Activated CD4-positive, alpha-beta T cell treated with anti-CD3 and anti-CD28 coated beads, Interleukin-10, Interleukin-2, amounts not matched to agents 100 ng/mL and 50 ng/mL, durations not matched to agents 16 hours and 8 hours (primary cell): ENCODE data around the gene CADM1.

ENCODE experiments used
- DNase-seq: peaks from one replicate; pipeline ENCODE4 v3.0.0-alpha.2; 2020

CADM1 gene

GRCh38 chr11:115199481-115200069 is 304.6 kb downstream of the CADM1 start:
- no peak for DNase-seq

DNA sequence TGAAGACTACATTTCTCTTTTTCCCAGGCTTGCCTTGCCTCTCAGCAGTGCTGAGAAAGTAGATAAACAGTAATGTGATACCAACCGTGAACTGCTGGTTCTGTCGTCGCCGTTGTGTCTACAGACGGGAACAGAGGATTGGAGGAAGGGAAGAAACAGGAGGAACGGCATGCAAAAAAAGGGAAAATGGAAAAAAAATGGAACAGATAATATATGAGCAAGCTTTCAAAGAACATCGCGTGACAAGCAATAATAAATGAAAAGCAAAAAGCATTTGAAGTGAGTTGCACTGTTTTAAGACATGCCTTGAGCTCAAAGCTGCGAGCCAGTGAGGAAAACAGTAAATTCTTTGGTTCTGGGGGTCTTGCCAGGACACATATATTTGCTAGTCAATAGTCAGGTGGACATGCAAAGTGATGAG is 305.9 kb downstream of the CADM1 start:
- DNase-seq: no peak

DNA sequence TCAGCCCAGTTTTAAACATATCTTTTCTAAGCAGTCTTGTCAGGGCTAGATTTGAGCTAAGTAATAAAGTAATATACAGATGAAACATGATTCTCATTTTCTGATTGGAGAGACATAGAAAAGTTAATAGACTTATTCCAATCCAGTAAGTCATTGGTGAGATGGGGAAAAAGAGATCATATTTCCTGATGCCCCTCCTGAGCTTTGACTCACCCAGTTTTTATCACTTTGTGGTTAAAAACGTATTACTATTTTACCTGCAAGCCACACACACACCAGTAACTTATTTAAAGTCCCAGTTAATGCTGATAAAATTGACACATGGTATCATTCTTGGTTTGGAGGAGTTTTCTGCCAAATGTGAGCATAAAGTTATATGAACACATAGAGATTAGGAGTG is 306.8 kb downstream of the CADM1 start:
- no peak for DNase-seq

GRCh38 chr11:115197031-115197430 is 307.2 kb downstream of the CADM1 start:
- no peak for DNase-seq

DNA sequence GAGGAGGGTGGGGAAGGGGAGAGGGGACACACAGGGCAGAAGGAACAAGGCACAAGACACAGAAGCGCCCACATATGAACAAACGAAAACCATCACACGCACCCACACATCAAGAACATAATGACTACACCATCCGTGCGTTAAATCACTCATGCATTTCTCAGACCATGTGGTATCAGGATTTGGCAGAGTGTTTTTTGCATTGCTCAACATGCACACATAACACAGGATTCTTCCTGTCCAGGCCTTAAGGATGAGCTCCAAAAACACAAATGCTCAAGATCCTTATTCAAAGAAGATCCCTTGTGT is 309.5 kb downstream of the CADM1 start:
- DNase-seq: peak; percentile 57

GRCh38 chr11:115193914-115194801 is 310.1 kb downstream of the CADM1 start:
- DNase-seq: peak; percentile 59

DNA sequence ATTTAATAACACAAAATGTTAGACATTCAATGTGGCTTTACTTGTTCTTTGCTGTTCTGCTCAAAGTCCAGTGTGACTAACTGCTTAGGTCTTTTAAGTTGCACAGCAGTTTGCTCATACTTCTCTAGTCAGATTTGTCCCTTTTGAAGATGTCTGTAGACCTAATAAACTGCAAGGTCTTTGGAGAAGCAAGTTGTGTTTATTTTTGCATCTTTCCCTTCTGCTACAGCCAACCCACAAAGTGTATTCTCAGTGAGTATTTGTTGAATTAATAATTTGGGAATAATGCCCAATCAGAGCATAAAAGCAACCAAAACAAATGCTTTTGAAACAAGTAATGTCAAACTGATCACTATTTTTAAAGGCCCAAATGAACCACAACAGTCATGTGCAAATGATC is 312.5 kb downstream of the CADM1 start:
- DNase-seq: no peak

DNA sequence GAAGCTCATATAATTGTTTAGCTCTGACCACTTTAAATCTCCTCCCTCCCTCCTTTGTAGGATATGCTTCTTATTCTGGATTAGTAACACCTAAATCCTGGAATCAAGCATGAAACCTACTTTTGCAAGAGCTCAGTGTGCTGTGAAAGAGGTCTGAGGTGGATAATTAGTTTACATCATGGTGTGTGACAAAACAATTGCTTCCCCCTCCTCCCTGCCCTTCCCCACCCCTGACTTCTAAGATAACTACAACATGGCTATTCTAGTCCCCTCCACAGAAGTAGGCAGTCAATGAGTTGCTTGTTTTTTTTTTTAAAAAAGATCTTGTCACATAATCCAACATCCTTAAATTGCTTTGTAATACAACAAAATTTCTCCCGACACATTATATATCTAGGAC is 314.0 kb downstream of the CADM1 start:
- no peak for DNase-seq

DNA sequence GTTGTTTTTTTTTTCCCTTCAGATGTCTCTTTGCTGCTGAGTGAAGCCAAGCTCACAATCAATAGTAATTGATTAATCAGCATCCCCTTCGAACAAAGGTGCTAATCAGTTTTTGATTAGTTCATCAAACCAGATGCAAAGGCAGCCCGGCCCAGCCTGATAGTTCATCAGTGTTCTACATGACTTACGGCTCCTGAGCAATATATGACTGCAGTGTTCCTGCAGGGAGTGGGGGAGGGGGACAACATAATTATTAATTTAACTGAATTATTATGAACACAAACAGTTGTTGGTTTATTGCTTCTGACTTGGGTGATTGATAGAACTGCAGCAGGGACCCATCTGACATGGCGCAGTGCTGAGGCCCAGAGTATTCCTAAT is 315.3 kb downstream of the CADM1 start:
- DNase-seq: no peak

DNA sequence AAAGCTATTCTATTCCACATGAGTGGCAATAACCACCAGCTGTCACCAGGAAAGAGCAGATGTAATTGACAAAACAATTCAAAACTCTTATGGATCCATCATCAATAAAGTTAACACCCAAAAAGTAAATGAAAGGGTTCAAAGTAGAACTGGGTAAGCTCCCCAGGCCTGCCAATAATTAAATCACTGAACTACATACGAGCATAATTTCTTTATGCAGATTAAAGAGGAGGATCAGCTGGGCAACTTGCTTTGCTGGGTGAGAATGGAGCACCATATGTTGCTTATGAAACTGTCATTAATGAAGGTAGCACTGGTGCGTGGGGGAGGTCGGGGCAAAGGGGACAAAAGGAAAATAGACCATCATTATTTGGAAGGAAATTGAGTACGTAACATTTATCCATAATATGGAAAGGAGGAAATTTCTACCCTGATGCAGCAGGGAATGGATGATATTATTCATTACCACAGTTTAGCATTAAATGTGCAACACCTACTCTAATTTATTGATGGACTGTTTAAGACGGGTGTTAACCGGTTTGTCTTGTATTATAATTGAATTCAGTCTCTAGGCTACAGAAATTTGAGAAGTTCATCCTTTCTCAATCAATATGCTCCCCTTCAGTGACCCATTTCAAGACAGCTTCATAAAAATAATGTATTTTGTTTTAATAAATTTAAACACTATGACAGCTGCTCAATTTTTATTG is 315.9 kb downstream of the CADM1 start:
- no peak for DNase-seq

DNA sequence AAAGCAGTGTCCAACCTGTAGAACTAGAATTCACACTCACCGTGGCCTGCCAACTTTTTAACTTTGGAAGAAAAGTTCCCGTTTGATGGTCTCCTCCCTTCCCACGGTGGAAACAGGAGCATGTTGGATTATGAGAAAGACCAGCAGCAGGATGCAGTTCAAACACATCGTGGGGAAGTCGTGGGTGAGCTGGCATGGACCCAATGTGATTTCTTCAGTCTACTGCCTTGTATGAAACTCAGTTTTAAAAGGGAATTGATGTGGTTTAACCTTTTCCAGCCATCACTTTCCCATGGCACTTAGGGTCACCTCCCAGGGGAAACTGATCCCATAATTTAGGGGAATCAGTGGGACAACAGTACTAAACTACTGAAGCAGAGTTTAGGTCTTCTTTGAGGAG is 318.3 kb downstream of the CADM1 start:
- no peak for DNase-seq

DNA sequence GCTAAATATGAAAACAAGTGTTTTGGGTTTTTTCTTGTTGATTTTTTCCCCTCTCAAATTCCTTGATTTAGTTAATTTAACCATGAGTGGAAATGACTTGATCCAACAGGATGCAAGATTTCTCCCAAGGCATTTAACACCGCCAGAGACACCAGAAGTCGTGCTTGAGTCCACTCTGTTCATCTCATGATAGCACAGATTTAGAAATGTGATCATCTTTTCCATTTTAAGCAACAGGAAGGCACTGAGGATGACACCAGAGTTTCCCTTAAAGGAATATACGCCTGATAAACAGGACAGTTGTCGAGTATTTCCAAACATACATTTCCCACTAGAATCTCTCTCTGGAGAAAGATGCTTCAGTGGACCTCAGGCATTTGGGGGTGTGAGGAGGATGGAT is 318.7 kb downstream of the CADM1 start:
- no peak for DNase-seq

DNA sequence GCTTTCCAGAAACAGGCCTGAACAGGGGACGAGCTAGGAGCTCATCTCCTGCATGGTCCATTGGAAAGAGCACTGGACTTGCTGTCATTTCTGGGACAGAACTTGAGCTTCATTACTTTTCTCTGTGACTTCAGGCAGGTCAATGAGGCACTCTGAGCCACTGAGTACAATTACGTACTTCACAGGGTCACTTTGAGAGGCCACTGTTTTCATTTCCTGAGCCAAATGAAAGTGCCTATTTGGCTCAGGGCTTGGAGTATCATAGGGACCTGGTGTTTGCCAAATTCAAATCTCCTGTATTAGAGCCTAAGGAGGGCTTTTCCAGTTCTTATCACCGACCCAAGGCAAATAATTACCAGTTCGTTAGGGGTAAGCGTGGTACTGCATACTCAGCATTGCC is 319.3 kb downstream of the CADM1 start:
- DNase-seq: no peak

DNA sequence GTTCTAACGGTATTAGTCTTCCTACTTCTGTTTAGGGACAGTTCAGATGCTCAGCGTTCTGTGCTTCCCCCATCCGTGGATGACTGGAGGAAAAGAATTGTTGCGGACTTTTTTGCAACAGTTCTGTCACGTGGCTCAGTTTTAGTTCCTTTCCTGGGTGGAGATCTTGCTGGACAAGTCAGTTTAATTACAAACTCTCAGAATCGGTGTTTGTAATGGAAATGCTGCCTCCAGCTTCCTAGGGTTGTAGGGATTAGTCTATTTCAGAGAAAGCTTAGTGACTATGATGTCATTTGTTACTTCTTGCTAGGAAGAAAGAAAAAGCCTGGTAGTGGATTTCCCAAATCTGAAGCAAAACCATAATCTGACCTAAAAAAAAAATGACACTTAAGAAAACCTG is 320.4 kb downstream of the CADM1 start:
- no peak for DNase-seq

GRCh38 chr11:115183136-115183535 is 321.1 kb downstream of the CADM1 start:
- no peak for DNase-seq

DNA sequence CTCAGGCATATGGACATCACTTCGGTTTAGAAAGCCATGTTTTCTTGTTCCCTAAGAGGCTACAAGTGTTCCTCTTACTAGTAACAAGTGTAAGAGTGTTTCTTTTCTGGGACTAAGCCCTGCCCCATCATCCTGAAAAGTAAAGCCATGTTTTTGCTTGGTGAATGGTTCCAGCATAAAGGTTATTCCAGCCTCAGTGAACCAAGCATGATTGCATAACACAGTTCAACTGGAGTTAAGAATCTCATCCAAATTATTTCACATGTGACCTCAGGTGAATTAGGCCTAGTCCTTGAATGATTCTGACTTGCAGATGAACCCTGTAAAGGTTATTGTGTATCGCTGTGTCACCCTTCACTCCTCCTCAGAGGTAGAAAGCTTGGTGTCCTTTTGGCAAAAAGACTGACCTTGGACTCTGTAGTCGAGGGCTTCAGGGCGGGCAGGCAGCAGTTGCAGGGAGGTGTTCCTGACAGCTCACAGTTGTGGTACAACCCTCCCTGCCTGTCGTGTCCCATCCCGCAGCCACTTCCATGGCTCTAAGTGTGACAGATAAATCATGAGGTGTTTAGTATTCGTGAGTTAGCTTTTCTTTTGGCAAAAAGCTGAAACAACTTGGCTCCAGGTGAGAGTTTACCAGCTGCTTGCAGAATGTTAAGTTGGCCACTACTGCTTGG is 321.8 kb downstream of the CADM1 start:
- no peak for DNase-seq

DNA sequence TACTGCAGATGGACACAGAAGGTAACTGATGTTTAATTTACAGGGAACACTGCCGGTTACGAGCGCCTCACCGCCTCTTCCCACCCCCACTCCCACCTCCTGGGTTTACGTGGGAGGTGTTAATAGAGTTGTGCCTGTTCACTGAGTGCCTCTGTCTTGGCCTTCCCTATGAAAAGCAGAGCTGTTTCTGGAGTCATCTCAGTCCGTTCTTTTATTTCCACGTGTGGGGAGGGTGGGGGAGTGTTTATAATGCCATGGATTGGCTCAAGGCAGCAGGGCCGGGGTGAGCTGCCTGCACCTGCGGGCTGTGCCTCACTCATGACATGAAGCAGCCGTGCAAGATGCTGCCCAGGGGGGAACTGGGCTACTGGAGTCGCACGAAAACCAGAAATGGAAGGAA is 322.7 kb downstream of the CADM1 start:
- no peak for DNase-seq

DNA sequence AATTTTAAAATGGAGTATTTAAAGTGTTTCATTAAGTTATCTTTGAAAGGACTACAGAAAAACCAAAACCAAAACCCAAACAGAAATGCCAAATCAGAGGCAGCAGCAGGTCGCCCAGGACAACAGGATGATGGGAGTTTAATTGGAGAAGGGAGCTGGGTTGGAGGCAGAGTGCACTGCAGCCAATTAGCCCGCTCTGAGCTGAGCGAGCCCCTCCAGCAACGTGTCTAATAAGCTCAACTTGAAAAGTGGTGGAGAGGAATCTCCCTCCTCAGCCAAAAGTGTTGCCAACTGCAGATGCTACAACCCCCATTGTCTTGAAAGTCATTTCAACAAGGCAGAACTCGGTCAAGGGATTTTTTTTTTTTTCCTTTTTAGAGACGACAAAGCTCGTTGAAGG is 323.9 kb downstream of the CADM1 start:
- no peak for DNase-seq

DNA sequence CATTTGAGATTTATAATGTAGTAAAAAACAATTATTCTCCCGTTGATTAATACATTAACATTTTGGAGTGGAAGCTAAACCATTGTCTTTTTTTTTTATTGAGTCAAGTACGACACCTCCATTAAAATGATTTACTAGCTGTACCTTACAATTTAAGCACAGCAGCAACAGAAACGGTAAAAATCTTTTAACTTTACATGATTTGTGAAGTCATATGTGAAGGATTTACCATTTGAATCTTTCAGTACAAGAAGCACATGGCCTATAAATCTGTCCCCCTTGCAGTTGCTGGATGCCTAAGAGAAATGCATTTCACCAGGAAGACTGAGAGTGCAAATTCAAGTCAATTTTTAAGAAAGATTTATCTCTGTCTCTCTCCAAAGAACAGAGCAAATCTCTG is 324.6 kb downstream of the CADM1 start:
- no peak for DNase-seq

GRCh38 chr11:115178705-115179104 is 325.5 kb downstream of the CADM1 start:
- no peak for DNase-seq

DNA sequence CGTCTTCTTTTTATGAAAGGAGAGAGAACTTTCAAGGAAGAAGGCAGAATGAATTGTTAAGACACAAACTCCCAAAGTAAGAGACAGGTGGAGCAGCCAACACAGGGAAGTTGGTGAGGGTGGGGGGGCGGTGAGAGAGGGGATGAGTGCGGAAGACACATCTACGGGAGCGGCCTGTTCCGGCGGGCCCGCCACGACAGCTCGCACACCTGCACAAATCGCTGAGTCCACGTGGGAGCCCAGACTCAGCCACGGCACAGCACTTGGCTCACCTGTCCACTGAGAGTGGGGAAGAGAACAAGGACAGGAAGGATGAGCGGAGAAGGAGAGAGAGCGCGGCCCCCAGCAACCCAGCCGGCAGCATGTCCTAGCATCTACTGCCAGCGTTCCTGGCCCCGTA is 331.1 kb downstream of the CADM1 start:
- no peak for DNase-seq

GRCh38 chr11:115170133-115170815 is 333.9 kb downstream of the CADM1 start:
- DNase-seq: peak; percentile 37

DNA sequence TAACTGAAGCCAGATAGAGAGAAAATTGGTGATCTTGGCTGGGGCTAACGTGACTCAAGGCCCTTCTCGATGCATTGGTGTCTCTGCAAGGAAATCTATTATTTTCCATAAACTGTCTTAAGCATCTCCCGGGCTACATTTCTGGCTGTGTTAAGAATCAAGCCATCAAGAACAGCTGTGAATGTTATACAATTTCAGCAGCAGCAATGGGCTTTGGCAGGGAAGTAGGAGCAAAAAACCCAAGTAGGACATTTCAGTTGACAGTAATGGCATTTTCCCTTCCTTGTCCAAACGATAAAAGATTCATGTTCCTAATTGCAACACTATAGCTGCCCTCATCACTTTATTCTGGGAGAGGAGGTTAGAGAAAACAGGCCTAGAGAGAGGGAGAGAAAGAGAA is 335.0 kb downstream of the CADM1 start:
- DNase-seq: no peak
